Neutrophil (primary cell): ENCODE data around the gene SLC25A6.

Experiments
- H3K27ac ChIP-seq: fragments of 200-600 bp; sonication (generic); 2 replicates; pipeline ENCODE4 v1.5.1; 2016; ENCODE audit warnings: mild to moderate bottlenecking, moderate library complexity
- H3K27me3 ChIP-seq: fragments of 200-600 bp; sonication (generic); 2 replicates; pipeline ENCODE4 v1.6.0; 2016; ENCODE audit warnings: mild to moderate bottlenecking
- H3K36me3 ChIP-seq: fragments of 200-600 bp; sonication (generic); 2 replicates; pipeline ENCODE4 v1.5.1; 2017
- H3K4me1 ChIP-seq, 2 experiments: fragments of 200-600 bp in 1 of 2; sonication (generic) in 1 of 2; 1 replicate in 1 of 2; 2 replicates in 1 of 2; pipeline versions ENCODE4 v1.5.1 to v1.6.1; 2013 to 2016; ENCODE audit warnings: low read depth in 1 of 2, low read length in 1 of 2, mild to moderate bottlenecking in 1 of 2, moderate library complexity in 1 of 2; ENCODE audit not compliant: control insufficient read depth in 1 of 2, insufficient read depth in 1 of 2
- H3K4me3 ChIP-seq, 2 experiments: fragments of 200-600 bp in 1 of 2; sonication (generic) in 1 of 2; 1 replicate in 1 of 2; 2 replicates in 1 of 2; pipeline ENCODE4 v1.5.1; 2013 to 2016; ENCODE audit warnings: low read depth in 1 of 2, low read length in 1 of 2, mild to moderate bottlenecking in 1 of 2, moderate library complexity in 1 of 2
- H3K9me3 ChIP-seq: fragments of 200-600 bp; sonication (generic); 2 replicates; pipeline ENCODE4 v1.5.1; 2016
- TF ChIP-seq, protein P1 (sequence below): fragments of 200-600 bp; sonication (generic); IDR thresholded peaks from 2 replicates; pipeline ENCODE4 v1.5.1; 2016; ENCODE audit warnings: antibody characterized with exemption

The SLC25A6 gene

DNA sequence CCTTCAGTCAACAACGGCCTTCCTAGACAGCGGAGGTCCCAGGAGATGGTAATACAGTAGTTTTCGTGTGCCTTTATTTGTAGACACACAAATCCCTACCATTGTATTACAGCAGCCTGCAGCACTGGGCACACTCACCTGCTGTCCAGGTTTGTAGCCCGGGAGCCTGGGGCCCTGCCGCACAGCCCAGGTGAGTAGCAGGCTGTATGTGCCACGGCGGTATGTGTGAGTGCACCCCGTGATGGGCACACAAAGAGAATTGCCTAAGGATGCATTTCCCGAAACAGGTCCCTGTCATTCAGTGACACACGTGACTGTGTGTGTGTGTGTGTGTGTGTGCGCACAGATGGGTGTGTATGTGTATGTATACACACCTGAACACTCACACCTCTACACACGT is 8.1 kb upstream of the SLC25A6 start:
- no peaks in the 10 kb centered on the region for H3K4me1 ChIP-seq
- H3K27ac ChIP-seq = no peak overlapping the region
- TF ChIP-seq, protein P1, sequence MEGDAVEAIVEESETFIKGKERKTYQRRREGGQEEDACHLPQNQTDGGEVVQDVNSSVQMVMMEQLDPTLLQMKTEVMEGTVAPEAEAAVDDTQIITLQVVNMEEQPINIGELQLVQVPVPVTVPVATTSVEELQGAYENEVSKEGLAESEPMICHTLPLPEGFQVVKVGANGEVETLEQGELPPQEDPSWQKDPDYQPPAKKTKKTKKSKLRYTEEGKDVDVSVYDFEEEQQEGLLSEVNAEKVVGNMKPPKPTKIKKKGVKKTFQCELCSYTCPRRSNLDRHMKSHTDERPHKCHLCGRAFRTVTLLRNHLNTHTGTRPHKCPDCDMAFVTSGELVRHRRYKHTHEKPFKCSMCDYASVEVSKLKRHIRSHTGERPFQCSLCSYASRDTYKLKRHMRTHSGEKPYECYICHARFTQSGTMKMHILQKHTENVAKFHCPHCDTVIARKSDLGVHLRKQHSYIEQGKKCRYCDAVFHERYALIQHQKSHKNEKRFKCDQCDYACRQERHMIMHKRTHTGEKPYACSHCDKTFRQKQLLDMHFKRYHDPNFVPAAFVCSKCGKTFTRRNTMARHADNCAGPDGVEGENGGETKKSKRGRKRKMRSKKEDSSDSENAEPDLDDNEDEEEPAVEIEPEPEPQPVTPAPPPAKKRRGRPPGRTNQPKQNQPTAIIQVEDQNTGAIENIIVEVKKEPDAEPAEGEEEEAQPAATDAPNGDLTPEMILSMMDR = no peak
- peaks cover 69% of the 10 kb centered on the region for H3K36me3 ChIP-seq
- no peaks in the 10 kb centered on the region for H3K9me3 ChIP-seq
- no peaks in the 10 kb centered on the region for H3K27me3 ChIP-seq
- no peak overlapping the region for H3K4me3 ChIP-seq

DNA sequence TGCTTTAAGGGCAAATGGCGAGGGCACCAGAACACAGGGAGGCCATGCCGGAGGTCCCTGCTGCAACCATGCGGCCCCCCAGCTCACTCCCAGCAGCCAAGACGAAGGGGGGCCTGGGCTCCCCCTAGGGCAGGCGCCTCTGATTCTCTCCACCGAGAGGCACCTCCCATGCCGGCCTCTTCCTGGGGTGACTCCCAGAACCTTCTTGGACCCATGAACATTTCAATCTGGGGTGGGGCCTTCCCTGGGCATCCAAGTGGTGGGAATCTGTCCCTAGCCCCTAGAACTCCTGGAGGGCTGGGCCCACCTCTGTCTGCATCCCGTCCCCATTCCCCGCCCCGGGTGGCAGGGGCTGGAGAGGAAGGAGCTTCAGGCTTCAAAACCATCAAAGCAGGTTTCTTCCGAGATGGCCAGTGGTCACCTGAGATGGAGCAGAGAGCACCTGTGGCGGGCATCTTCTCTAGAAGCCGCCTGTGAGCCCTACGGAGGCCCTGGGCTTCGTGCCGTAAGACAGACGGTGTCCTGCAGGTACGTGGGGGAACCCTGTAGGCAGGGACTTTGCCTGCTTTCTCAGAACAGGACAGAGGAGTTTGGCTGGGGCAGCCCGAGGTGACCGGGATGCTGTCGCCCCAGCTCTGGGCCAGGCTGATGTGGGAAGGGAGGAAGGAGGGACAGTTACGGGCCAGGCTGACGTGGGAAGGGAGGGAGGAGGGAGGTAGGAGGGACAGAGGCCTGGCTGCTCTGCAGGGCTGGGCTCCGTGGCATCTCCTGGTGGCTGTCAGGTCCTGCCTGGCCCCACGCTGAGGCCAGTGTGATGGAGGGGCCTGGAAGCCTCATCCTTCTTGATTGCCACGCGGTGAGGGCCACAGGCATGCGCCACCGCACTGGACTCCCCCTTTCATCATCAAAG is 6.8 kb upstream of the SLC25A6 start:
- no peaks in the 10 kb centered on the region for H3K9me3 ChIP-seq
- TF ChIP-seq, protein P1 = no peak
- H3K27ac ChIP-seq = no peak overlapping the region
- no peaks in the 10 kb centered on the region for H3K4me1 ChIP-seq
- peaks cover 55% of the 10 kb centered on the region for H3K36me3 ChIP-seq
- no peak overlapping the region for H3K4me3 ChIP-seq
- no peaks in the 10 kb centered on the region for H3K27me3 ChIP-seq

DNA sequence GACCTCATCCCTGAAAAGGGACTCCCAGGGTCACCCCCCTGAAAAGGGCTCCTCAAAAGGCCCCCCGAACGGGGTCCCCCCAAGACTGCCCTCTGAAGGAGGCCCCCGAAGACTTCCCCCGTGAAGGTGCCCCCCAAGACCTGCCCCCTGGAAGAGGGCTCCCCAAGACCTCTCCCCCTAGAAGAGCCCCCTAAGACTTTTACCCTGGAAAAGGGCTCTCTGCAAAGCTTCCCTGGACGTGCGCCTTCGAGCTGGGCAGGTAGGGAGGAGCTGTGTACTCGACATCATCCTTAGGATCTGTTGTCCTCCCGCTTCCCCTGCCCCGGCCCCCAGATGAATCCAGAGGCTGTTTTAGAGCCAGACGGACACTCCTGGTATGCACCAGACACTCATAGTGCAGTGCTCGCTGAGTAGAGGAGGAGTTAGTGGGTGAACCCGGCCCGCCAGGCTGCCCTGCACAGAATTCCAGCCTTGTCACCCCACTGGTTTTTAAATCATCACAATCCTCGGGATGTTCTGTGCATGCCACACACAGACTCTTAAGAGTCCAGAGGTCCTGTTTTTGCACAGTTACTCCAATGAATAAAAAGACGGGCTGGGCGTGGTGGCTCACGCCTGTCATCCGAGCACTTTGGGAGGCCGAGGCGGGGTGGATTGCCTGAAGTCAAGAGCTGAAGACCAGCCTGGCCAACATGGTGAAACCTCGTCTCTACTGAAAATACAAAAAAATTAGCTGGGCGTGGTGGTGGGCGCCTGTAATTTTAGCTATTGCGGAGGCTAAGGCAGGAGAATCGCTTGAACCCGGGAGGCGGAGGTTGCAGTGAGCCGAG is 5.7 kb upstream of the SLC25A6 start:
- H3K9me3 ChIP-seq = no peaks in the 10 kb centered on the region
- peaks cover 0 to 3% of the 10 kb centered on the region in 2 experiments for H3K4me1 ChIP-seq
- H3K27ac ChIP-seq = no peak overlapping the region
- TF ChIP-seq, protein P1 = no peak
- H3K27me3 ChIP-seq = no peaks in the 10 kb centered on the region
- H3K36me3 ChIP-seq = peaks cover 46% of the 10 kb centered on the region
- H3K4me3 ChIP-seq = no peak overlapping the region

DNA sequence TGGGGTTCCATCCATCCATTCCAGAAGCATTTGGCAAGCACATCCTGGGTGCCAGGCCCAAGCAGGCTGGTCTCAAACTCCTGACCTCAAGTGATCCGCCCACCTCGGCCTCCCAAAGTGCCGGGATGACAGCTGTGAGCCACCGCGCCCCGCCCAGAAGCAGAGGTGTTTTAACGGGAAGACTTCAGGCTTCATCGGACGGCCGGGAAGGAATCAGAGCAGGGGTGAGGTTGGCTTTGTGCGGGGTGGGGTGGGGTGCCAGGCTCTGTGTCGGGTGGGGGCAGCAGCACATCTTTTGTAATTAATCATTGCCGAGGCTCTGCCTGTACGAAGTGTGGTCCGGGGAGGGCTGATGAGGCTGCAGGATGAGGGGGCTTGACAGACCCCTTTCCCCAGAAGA is 5.1 kb upstream of the SLC25A6 start:
- TF ChIP-seq, protein P1 = no peak
- peaks cover 43% of the 10 kb centered on the region for H3K36me3 ChIP-seq
- H3K27me3 ChIP-seq = no peaks in the 10 kb centered on the region
- no peak overlapping the region for H3K4me3 ChIP-seq
- no peaks in the 10 kb centered on the region for H3K9me3 ChIP-seq
- peaks cover 0 to 3% of the 10 kb centered on the region in 2 experiments for H3K4me1 ChIP-seq
- no peak overlapping the region for H3K27ac ChIP-seq

DNA sequence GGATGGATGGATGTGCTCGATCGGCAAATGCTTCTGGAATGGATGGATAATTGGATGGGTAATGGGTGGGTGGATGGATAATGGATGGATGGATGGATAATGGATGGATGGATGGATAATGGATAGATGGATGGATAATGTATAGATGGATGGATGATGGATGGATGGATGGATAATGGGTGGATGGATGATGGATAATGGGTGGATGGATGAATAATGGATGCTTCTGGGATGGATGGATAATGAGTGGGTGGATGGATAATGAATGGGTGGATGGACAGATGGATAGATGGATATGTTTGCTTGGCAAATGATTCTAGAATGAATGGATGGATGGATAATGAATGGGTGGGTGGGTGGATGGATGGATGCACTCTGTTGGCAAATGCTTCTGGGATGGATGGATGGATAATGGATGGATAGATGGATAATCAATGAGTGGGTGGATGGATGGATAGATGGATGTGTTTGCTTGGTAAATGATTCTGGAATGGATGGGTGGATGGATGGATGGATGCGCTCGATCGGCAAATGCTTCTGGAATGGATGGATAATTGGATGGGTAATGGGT is 3.8 kb upstream of the SLC25A6 start:
- Histone ChIP-seq H3K27ac (no peak overlapping the region), H3K4me1 (peaks cover 7 to 10% of the 10 kb centered on the region in 2 experiments), H3K4me3 (no peak overlapping the region), H3K36me3 (peaks cover 30% of the 10 kb centered on the region), H3K27me3 (no peaks in the 10 kb centered on the region), H3K9me3 (no peaks in the 10 kb centered on the region)
- TF ChIP-seq, protein P1 = no peak
